Measurements from ENCODE around the gene RNASET2. TPM values are rescaled to one million over a fixed set of nuclear protein-coding genes. Genes with fewer than 3 reads are reported as not detected.

The RNASET2 gene
- total RNA-seq, 2 experiments from 2014 or later, result 69.2 to 70.2 TPM

DNA sequence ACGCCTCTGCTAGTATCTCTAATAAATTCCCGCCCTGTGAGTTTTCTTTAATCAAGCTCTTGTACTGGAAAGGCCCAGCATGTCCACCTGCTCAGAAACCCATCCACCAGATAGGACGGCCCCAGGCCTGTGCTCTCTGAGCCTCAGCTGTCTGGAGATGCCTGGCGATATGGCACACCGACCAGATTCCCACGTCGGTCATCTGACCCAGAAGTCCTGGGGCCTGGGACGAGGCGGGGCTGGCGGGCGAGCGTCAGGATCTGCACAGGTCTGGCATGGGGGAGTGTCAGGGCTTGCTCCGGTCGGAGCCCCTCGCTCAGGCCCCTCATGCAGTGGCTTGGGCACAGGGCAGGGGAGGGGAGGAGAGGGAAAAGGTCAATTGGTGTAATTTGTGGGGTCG lies 10.2 kb downstream of the RNASET2 start:
- Mint-ChIP-seq H3K27ac (no peak overlapping the region), H3K9me3 (no peaks in the 10 kb centered on the region), H3K27me3 (no peaks in the 10 kb centered on the region), H3K4me1 (ENCODE audit: low read depth) (peaks cover 37% of the 10 kb centered on the region), H3K36me3 (ENCODE audit: low read depth) (peaks cover 47% of the 10 kb centered on the region), H3K4me3 (no peak overlapping the region)
- no peak for ATAC-seq
- ChIA-PET POLR2A (no interaction called here), CTCF (interaction anchor here (0.9 kb wide), 1 partner anchor 43 kb away, joined by 3 read pairs; no protein-coding TSS in a partner anchor)
- intact Hi-C loops (cut with micrococcal nuclease), result no loop called here
- DNase-seq, result no peak
- TF ChIP-seq, protein P1, sequence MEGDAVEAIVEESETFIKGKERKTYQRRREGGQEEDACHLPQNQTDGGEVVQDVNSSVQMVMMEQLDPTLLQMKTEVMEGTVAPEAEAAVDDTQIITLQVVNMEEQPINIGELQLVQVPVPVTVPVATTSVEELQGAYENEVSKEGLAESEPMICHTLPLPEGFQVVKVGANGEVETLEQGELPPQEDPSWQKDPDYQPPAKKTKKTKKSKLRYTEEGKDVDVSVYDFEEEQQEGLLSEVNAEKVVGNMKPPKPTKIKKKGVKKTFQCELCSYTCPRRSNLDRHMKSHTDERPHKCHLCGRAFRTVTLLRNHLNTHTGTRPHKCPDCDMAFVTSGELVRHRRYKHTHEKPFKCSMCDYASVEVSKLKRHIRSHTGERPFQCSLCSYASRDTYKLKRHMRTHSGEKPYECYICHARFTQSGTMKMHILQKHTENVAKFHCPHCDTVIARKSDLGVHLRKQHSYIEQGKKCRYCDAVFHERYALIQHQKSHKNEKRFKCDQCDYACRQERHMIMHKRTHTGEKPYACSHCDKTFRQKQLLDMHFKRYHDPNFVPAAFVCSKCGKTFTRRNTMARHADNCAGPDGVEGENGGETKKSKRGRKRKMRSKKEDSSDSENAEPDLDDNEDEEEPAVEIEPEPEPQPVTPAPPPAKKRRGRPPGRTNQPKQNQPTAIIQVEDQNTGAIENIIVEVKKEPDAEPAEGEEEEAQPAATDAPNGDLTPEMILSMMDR (IDR thresholded peaks at IDR 0.05), result no peak

DNA sequence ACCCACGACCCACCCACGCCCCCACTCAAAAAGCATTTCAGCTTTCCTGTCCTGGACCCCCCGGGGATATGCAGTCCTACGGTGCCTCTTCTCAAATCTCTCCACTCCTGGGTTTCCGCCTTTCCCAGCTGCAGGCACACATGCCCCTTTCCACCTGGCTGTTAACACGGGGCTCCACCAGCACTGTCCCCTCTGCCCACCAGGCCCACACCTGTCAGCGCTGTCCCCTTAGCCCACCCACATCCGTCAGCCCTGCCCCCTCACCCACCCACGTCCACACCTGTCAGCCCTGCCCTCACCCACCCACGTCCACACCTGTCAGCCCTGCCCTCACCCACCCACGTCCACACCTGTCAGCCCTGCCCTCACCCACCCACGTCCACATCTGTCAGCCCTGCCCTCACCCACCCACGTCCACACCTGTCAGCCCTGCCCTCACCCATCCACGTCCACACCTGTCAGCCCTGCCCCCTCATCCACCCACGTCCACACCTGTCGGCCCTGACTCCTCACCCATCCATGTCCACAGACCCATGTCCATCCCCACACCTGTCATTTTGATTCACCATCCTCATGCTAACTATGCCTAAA lies 11.6 kb downstream of the RNASET2 start:
- ATAC-seq (no peak), DNase-seq (no peak)
- Mint-ChIP-seq H3K4me1 (ENCODE audit: low read depth) (peaks cover 26% of the 10 kb centered on the region), H3K27me3 (no peaks in the 10 kb centered on the region), H3K27ac (peak overlapping the region; percentile 30), H3K4me3 (no peak overlapping the region), H3K36me3 (ENCODE audit: low read depth) (peaks cover 41% of the 10 kb centered on the region), H3K9me3 (no peaks in the 10 kb centered on the region)
- CTCF ChIA-PET, result no interaction called here
- TF ChIP-seq, protein P1 (IDR thresholded peaks at IDR 0.05), result no peak
- POLR2A ChIA-PET, result no interaction called here
- intact Hi-C loops (cut with micrococcal nuclease), result no loop called here

DNA sequence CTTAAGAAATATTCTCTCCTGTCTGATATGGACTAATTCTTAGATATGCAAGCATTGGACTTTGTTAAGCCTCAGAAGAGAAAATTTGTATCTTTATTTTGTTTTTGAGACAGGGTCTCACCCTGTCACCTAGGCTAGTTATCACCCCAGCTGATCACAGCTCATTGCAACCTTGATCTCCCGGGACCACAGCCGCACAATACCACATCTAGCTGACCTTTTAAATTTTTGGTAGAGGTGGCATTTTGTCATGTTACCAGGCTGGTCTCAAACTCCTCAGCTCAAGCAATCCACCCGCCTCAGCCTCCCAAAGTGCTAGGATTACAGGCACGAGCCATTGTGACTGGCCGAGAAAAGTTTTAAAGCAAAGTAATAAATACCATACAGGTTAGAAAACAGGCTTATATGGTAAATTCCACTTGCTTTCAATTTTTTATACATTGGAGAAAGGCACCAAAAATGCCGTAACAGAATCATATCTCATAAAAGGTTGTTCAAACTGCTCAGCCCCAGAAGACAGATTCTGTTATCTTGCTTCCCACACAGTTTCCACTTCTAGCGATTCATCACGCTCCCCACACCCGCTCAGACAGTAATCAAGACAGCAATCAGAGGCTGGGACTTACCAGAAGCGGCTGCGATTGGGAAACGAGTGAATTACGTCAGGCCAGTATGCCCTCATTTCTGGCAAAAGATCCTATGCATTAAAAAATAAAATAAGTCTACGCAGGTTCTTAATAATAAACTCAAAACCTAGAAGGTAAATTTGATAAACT lies 13.8 kb downstream of the RNASET2 start:
- ATAC-seq, result peak; percentile 84
- intact Hi-C loops (cut with micrococcal nuclease), result no loop called here
- ChIA-PET POLR2A (interaction anchor here (0.6 to 1.5 kb wide), 4 partner anchors 11 to 408 kb away, joined by 3 to 6 read pairs (median 4); no protein-coding TSS in a partner anchor), CTCF (interaction anchor here (1.6 to 2.4 kb wide), 3 partner anchors 11 to 47 kb away, joined by 4 to 8 read pairs (median 7); partner anchors contain the start of gene RNASET2)
- Mint-ChIP-seq H3K36me3 (ENCODE audit: low read depth) (peaks cover 52% of the 10 kb centered on the region), H3K9me3 (no peaks in the 10 kb centered on the region), H3K4me3 (no peak overlapping the region), H3K27me3 (no peaks in the 10 kb centered on the region), H3K4me1 (ENCODE audit: low read depth) (peaks cover 25% of the 10 kb centered on the region), H3K27ac (peak overlapping the region; percentile 80)
- TF ChIP-seq, protein P1 (IDR thresholded peaks at IDR 0.05), result no peak
- peak; percentile 70 for DNase-seq

DNA sequence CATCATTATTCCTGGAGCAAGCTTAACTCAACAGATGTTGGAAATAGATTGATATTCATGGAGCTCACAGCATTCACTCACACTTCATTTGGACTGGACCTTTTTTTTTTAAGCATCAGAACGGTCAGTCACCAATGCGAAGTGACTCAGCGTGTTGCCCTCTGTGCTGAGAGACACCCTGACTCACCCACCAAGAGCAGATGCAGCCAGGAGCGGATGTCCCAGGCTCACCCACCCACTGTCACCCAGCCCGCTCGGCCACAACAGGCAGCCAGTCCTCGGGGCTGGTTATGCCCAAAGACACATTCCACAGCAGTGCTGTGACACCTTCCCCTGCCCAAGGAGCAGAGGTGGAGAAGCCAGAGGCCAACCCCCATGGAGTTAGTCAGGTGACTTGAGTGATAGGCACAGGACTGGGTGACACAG lies 15.7 kb downstream of the RNASET2 start:
- no peak overlapping the region for H3K27ac Mint-ChIP-seq
- TF ChIP-seq, protein P1 (IDR thresholded peaks at IDR 0.05), result no peak
- peaks cover 46% of the 10 kb centered on the region for H3K36me3 Mint-ChIP-seq (ENCODE audit: low read depth)
- no peak overlapping the region for H3K4me3 Mint-ChIP-seq
- ATAC-seq, result no peak
- H3K27me3 Mint-ChIP-seq, result no peaks in the 10 kb centered on the region
- DNase-seq, result no peak
- POLR2A ChIA-PET, result interaction anchor here (0.6 to 1.8 kb wide), 5 partner anchors 13 to 335 kb away, joined by 3 to 7 read pairs (median 4); partner anchors contain the start of gene RNASET2
- H3K9me3 Mint-ChIP-seq, result no peaks in the 10 kb centered on the region
- CTCF ChIA-PET, result interaction anchor here (0.8 to 2.4 kb wide), 3 partner anchors 9 to 49 kb away, joined by 3 to 8 read pairs (median 7); partner anchors contain the start of gene RNASET2
- intact Hi-C loops (cut with micrococcal nuclease), result no loop called here
- H3K4me1 Mint-ChIP-seq (ENCODE audit: low read depth), result peaks cover 32% of the 10 kb centered on the region

DNA sequence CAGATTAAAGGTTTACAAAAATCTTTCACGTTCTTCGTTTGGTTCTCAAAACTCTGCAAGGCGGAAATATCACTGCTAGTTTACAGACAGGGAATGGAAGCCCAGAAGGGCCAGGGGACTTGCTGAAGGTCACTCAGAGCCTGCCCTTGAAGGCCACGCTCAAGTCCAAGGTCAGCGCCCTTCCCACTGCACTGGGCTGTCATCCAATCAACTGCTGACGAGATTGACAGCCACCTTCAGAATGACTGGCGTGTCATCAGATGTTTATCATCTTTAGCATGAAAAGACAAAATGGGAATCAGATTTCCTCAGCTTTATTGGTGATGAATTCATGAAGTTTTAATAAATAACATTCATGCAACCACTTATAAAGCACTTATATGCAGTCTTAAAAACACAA lies 16.5 kb downstream of the RNASET2 start:
- ChIA-PET POLR2A (interaction anchor here (0.6 to 1.8 kb wide), 2 partner anchors 16 to 334 kb away, joined by 4 to 7 read pairs; partner anchors contain the start of gene RNASET2), CTCF (no interaction called here)
- Mint-ChIP-seq H3K36me3 (ENCODE audit: low read depth) (peaks cover 43% of the 10 kb centered on the region), H3K27ac (no peak overlapping the region), H3K4me1 (ENCODE audit: low read depth) (peaks cover 31% of the 10 kb centered on the region), H3K9me3 (no peaks in the 10 kb centered on the region), H3K4me3 (no peak overlapping the region), H3K27me3 (no peaks in the 10 kb centered on the region)
- DNase-seq (no peak), ATAC-seq (no peak)
- TF ChIP-seq, protein P1 (IDR thresholded peaks at IDR 0.05), result no peak
- intact Hi-C loops (cut with micrococcal nuclease), result no loop called here
